GM12874 (cell line): ENCODE measurements around the gene SNTB2.

Experiments
- CTCF ChIP-seq: IDR thresholded peaks from 2 replicates; pipeline ENCODE4 v1.5.1; 2011; ENCODE audit warnings: low read depth, mild to moderate bottlenecking, control low read depth, low read length, moderate library complexity; ENCODE audit not compliant: insufficient read depth

Gene SNTB2

GRCh38 chr16:69188236-69188549 is 1.2 kb downstream of the SNTB2 start:
- TF ChIP-seq CTCF = no peak

GRCh38 chr16:69188716-69189115 is 1.8 kb downstream of the SNTB2 start:
- no peak for TF ChIP-seq CTCF

- no peak for TF ChIP-seq CTCF
These were observed 3.2 kb downstream of the SNTB2 start for GRCh38 chr16:69190046-69190588.

- no peak for TF ChIP-seq CTCF
These were observed 3.6 kb downstream of the SNTB2 start for GRCh38 chr16:69190598-69190997.

GRCh38 chr16:69191136-69191535 is 4.2 kb downstream of the SNTB2 start:
- no peak for TF ChIP-seq CTCF

GRCh38 chr16:69193855-69194254 is 6.9 kb downstream of the SNTB2 start:
- no peak for TF ChIP-seq CTCF

- no peak for TF ChIP-seq CTCF
These were observed 7.5 kb downstream of the SNTB2 start for GRCh38 chr16:69194488-69194887.
